PFSK-1 (cell line): ENCODE measurements around the gene GRK2.
A peak's percentile ranks its signal among the peaks of the same experiment; 100 is the strongest.

Experiments used
- FOXP2 ChIP-seq: optimal IDR thresholded peaks from 2 replicates; pipeline ENCODE3; 2011; ENCODE audit warnings: borderline replicate concordance, control low read depth, inconsistent platforms; ENCODE audit not compliant: insufficient read depth; ENCODE audit errors: extremely low read length, extremely low read depth
- POLR2AphosphoS5 ChIP-seq: IDR thresholded peaks from 2 replicates; pipeline ENCODE4 v1.6.1; 2012; ENCODE audit warnings: low read depth, mild to moderate bottlenecking, control low read depth, low read length, moderate library complexity
- REST ChIP-seq, 2 experiments: IDR thresholded peaks; 2 replicates each; pipeline versions ENCODE4 v1.6.1 to v1.8.0; 2011 to 2012; ENCODE audit warnings: low read depth in 2 of 2, low read length in 2 of 2, control low read depth in 1 of 2, inconsistent platforms in 1 of 2, mild to moderate bottlenecking in 1 of 2, moderate library complexity in 1 of 2; ENCODE audit not compliant: insufficient read depth in 1 of 2
- SIN3A ChIP-seq: IDR thresholded peaks from 2 replicates; pipeline ENCODE4 v1.6.1; 2012; ENCODE audit warnings: mild to moderate bottlenecking, low read length, moderate library complexity, borderline replicate concordance; ENCODE audit not compliant: insufficient read depth
- TAF1 ChIP-seq: IDR thresholded peaks from 2 replicates; pipeline ENCODE4 v1.6.1; 2012; ENCODE audit warnings: low read length, control low read depth, borderline replicate concordance; ENCODE audit not compliant: insufficient read depth

The GRK2 gene

GRCh38 chr11:67285541-67286498, 19.5 kb downstream of the GRK2 start:
- TF ChIP-seq TAF1 (no peak), REST (IDR thresholded peaks at IDR 0.05; ENCODE audit: insufficient read depth in 1 of 2, low read depth in 2 of 2, low read length in 2 of 2) (no peak)

GRCh38 chr11:67286621-67287333, 20.5 kb downstream of the GRK2 start:
- TF ChIP-seq FOXP2, result no peak
- TF ChIP-seq TAF1, result no peak
- TF ChIP-seq SIN3A, result no peak
- TF ChIP-seq REST (IDR thresholded peaks at IDR 0.05; ENCODE audit: insufficient read depth in 1 of 2, low read depth in 2 of 2, low read length in 2 of 2), result no peak
- no peak for TF ChIP-seq POLR2AphosphoS5

GRCh38 chr11:67287355-67288197, 21.3 kb downstream of the GRK2 start:
- TF ChIP-seq TAF1 (no peak), REST (IDR thresholded peaks at IDR 0.05; ENCODE audit: insufficient read depth in 1 of 2, low read depth in 2 of 2, low read length in 2 of 2) (no peak), SIN3A (0 out of 2 replicates have a peak, but pooled peaks have one; percentile 26), POLR2AphosphoS5 (no peak), FOXP2 (no peak)

GRCh38 chr11:67288198-67288451, 21.9 kb downstream of the GRK2 start:
- TF ChIP-seq REST (IDR thresholded peaks at IDR 0.05; ENCODE audit: insufficient read depth in 1 of 2, low read depth in 2 of 2, low read length in 2 of 2), result no peak
- no peak for TF ChIP-seq FOXP2
- no peak for TF ChIP-seq TAF1
- TF ChIP-seq SIN3A, result no peak
- TF ChIP-seq POLR2AphosphoS5, result no peak; the same call in 1 of the 2 replicates
